A673 (cell line): Measurements from ENCODE around the gene MSANTD1.

Experiments used
- CTCF ChIP-seq: fragments of 300-800, 200-600 bp; sonication (generic); conservative IDR thresholded peaks from 2 replicates; pipeline ENCODE4 v1.5.1; 2017; ENCODE audit warnings: low read depth, mild to moderate bottlenecking, antibody characterized with exemption, low read length, moderate library complexity, mixed read lengths
- EZH2 ChIP-seq: fragments of 200-600 bp; sonication (generic); IDR thresholded peaks from 2 replicates; pipeline ENCODE4 v1.6.1; 2017; ENCODE audit warnings: borderline replicate concordance, low read depth, mild to moderate bottlenecking, mixed read lengths, antibody characterized with exemption, low read length; ENCODE audit not compliant: poor library complexity, severe bottlenecking

GRCh38 chr4:3223346-3223745 is 25.6 kb upstream of the MSANTD1 start:
- no peak for TF ChIP-seq CTCF
- TF ChIP-seq EZH2 = no peak
